GM13977 (cell line): ENCODE data around the gene ZNF683.

Source experiments
- DNase-seq: peaks from one replicate; pipeline ENCODE4 v3.0.0; 2012; ENCODE audit warnings: low spot score
- in situ Hi-C: fragments of 300-500 bp; cut with MboI; formaldehyde crosslinking; loops from one replicate; pipeline ENCODE4 v1.12.0; 2022; ENCODE audit warnings: low sequenced_read_pairs, low pct_unique_long_range_greater_than_20kb, mixed read lengths, inconsistent platforms; ENCODE audit not compliant: unreplicated experiment
- TF ChIP-seq, protein P1 (sequence below): IDR thresholded peaks from 2 replicates; pipeline ENCODE4 v1.5.1; 2012; ENCODE audit warnings: mild to moderate bottlenecking, control low read depth; ENCODE audit not compliant: insufficient read depth; ENCODE audit errors: extremely low read depth, missing control alignments

ZNF683 gene

GRCh38 chr1:26401891-26402290 lies 29.3 kb upstream of the ZNF683 start:
- DNase-seq: no peak
- in situ Hi-C loops: no loop called here
- TF ChIP-seq, protein P1, sequence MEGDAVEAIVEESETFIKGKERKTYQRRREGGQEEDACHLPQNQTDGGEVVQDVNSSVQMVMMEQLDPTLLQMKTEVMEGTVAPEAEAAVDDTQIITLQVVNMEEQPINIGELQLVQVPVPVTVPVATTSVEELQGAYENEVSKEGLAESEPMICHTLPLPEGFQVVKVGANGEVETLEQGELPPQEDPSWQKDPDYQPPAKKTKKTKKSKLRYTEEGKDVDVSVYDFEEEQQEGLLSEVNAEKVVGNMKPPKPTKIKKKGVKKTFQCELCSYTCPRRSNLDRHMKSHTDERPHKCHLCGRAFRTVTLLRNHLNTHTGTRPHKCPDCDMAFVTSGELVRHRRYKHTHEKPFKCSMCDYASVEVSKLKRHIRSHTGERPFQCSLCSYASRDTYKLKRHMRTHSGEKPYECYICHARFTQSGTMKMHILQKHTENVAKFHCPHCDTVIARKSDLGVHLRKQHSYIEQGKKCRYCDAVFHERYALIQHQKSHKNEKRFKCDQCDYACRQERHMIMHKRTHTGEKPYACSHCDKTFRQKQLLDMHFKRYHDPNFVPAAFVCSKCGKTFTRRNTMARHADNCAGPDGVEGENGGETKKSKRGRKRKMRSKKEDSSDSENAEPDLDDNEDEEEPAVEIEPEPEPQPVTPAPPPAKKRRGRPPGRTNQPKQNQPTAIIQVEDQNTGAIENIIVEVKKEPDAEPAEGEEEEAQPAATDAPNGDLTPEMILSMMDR: no peak

DNA sequence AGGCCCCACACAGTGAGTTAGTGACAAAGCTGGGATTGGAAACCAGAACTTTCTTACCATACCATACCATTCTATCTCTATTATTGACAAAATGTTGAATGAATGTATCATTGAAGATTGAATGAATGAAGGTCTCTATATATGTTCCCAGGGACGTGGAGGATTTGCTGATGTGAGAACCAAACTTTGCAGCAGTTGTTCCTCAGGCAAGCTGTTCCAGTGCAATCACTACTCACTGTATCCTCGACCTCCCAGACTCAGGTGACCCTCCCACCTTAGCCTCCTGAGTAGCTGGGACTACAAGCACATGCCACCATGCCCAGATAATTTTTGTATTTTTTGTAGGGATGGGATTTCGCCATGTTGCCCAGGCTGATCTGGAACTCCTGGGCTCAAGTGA lies 26.5 kb upstream of the ZNF683 start:
- no peak for DNase-seq
- in situ Hi-C loops: no loop called here
- TF ChIP-seq, protein P1: no peak

DNA sequence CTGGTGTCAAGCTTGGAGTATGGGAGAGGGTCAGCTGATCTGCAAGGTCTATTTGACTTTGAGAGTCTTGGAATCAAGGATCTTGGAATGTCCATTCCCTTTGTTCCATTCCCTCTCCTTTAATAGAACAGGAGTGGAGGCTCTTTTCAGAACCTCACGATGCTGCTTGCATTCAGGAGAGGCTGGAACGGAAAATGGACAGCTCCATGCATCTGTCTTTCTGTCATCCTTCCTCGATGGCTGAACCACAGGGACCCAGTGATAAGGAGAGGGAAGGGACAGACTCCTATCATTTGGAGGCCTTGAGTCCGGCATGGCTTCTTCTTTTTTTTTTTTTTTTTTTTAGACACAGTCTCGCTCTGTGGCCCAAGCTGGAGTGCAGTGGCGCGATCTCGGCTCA lies 23.2 kb upstream of the ZNF683 start:
- TF ChIP-seq, protein P1: no peak
- in situ Hi-C loops: no loop called here
- no peak for DNase-seq

- TF ChIP-seq, protein P1: peak; percentile 64
- in situ Hi-C loops: no loop called here
- DNase-seq: no peak
Observed at GRCh38 chr1:26391450-26391849, 18.9 kb upstream of the ZNF683 start.

- in situ Hi-C loops: no loop called here
Observed at GRCh38 chr1:26389604-26390247, 17.2 kb upstream of the ZNF683 start.

GRCh38 chr1:26388791-26389445 lies 16.4 kb upstream of the ZNF683 start:
- TF ChIP-seq, protein P1: no peak
- DNase-seq: no peak
- in situ Hi-C loops: no loop called here

More at GRCh38 chr1:26389604-26390247, 17.2 kb upstream of the ZNF683 start:
- DNase-seq: no peak
- TF ChIP-seq, protein P1: no peak
